ENCODE data around the gene SLC25A22.

DNA sequence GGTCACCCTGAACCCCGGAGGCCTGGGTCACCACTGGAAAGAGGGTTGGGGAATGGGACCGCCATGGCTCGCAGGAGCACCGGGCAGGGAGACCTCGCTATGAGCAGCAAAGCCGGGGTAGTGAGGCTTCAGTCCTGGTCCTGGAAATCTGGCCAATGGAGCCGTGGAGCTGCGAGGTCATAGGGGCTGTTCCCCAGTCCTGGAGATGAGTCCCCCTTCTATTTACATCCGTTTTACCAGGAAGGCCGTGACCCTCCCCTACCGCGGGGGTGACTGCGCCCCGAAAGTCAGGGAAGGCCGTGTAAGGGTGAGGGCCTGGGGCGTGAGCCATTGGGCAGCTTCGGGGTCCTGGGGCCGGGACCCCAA, 6.5 kb upstream of the SLC25A22 start:
- TF ChIP-seq, protein P1, sequence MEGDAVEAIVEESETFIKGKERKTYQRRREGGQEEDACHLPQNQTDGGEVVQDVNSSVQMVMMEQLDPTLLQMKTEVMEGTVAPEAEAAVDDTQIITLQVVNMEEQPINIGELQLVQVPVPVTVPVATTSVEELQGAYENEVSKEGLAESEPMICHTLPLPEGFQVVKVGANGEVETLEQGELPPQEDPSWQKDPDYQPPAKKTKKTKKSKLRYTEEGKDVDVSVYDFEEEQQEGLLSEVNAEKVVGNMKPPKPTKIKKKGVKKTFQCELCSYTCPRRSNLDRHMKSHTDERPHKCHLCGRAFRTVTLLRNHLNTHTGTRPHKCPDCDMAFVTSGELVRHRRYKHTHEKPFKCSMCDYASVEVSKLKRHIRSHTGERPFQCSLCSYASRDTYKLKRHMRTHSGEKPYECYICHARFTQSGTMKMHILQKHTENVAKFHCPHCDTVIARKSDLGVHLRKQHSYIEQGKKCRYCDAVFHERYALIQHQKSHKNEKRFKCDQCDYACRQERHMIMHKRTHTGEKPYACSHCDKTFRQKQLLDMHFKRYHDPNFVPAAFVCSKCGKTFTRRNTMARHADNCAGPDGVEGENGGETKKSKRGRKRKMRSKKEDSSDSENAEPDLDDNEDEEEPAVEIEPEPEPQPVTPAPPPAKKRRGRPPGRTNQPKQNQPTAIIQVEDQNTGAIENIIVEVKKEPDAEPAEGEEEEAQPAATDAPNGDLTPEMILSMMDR (conservative IDR thresholded peaks at IDR 0.05) = no peak
- no peak for TF ChIP-seq ZFX (IDR thresholded peaks at IDR 0.05)

All from C4-2B (cell line).